Measurements from ENCODE around the gene VWC2L. TPM values are rescaled to one million over a fixed set of nuclear protein-coding genes. Genes with fewer than 3 reads are reported as not detected.

The VWC2L gene
- total and polyA plus RNA-seq, 2 of the 4 experiments (the other 2 are of a cell fraction): not detected

DNA sequence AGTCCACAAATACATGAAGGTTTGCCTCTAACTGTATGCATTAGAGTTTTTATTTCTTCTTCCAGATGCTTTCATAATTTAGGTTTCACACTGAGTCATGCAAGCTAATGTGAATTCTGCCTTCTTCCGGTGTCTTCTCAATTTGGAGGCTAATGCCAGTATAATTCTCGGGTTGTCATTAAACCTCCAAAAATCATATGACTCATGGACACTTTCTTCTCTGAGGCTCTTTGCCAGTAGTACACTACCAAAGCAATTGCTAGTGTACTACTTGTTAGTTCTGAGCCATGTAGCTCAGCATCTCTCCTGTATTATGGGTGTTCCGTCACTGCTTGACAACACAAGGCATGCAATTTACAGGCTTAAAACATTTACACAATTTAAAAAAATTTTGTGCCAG lies 137.1 kb downstream of the VWC2L start:
- Histone ChIP-seq H3K23ac (ENCODE audit: low read depth, low read length) (no peak overlapping the region), H3K4ac (ENCODE audit: low read depth, low read length) (no peak overlapping the region), H4K20me1 (ENCODE audit: insufficient read depth, low read length) (no peaks in the 10 kb centered on the region), H4K5ac (ENCODE audit: low read depth, low read length) (no peak overlapping the region), H2BK120ac (ENCODE audit: low read depth, low read length) (no peak overlapping the region), H2AK9ac (replicated peaks; ENCODE audit: low read depth, low read length, poor library complexity) (no peak overlapping the region), H3K36me3 (ENCODE audit: control insufficient read depth, insufficient read depth, low read length) (no peaks in the 10 kb centered on the region), H3K56ac (ENCODE audit: extremely low read depth, insufficient read depth, low read length) (no peak overlapping the region), H4K91ac (ENCODE audit: insufficient read depth, low read depth, low read length) (no peak overlapping the region), H2AK5ac (ENCODE audit: low read depth, low read length) (no peak overlapping the region), H3K4me2 (ENCODE audit: low read depth, low read length) (no peak overlapping the region), H3K9me3 (ENCODE audit: control insufficient read depth, insufficient read depth, low read length) (no peaks in the 10 kb centered on the region), H2BK5ac (ENCODE audit: low read depth, low read length, poor library complexity, severe bottlenecking) (no peak overlapping the region), H2BK15ac (ENCODE audit: low read depth, low read length) (no peak overlapping the region), H3K14ac (replicated peaks; ENCODE audit: low read depth, low read length) (no peak overlapping the region), H3K9ac (ENCODE audit: low read depth, low read length) (no peak overlapping the region), H3K27me3 (ENCODE audit: control insufficient read depth, insufficient read depth, low read length) (no peaks in the 10 kb centered on the region), H3K9me1 (ENCODE audit: insufficient read depth, low read length) (no peaks in the 10 kb centered on the region), H3K79me1 (ENCODE audit: low read depth in 1 of 2, low read length in 2 of 2) (no peaks in the 10 kb centered on the region), H4K8ac (ENCODE audit: low read depth in 2 of 2, low read length in 2 of 2) (no peak overlapping the region), H3K18ac (ENCODE audit: low read depth, low read length) (no peak overlapping the region), H3K4me3 (ENCODE audit: insufficient read depth, low read depth, low read length) (no peak overlapping the region), H2BK20ac (ENCODE audit: low read depth, low read length) (no peak overlapping the region), H3K4me1 (ENCODE audit: control insufficient read depth, insufficient read depth, low read length) (peaks cover 2% of the 10 kb centered on the region; the same call in 1 of the 2 replicates), H3K27ac (ENCODE audit: insufficient read depth, low read length) (no peak overlapping the region), H2AFZ (replicated peaks; ENCODE audit: low read length, poor library complexity) (no peak overlapping the region)
- CTCF ChIA-PET: no interaction called here
- TF ChIP-seq POLR2A (IDR thresholded peaks at IDR 0.05; ENCODE audit: low read depth, low read length): no peak
- TF ChIP-seq SMC3 (IDR thresholded peaks at IDR 0.05; ENCODE audit: low read depth, low read length): no peak
- TF ChIP-seq BHLHE40 (IDR thresholded peaks at IDR 0.05; ENCODE audit: low read depth, low read length): no peak
- TF ChIP-seq NFE2L2 (IDR thresholded peaks at IDR 0.05; ENCODE audit: low read depth, low read length): no peak
- TF ChIP-seq, protein P1, sequence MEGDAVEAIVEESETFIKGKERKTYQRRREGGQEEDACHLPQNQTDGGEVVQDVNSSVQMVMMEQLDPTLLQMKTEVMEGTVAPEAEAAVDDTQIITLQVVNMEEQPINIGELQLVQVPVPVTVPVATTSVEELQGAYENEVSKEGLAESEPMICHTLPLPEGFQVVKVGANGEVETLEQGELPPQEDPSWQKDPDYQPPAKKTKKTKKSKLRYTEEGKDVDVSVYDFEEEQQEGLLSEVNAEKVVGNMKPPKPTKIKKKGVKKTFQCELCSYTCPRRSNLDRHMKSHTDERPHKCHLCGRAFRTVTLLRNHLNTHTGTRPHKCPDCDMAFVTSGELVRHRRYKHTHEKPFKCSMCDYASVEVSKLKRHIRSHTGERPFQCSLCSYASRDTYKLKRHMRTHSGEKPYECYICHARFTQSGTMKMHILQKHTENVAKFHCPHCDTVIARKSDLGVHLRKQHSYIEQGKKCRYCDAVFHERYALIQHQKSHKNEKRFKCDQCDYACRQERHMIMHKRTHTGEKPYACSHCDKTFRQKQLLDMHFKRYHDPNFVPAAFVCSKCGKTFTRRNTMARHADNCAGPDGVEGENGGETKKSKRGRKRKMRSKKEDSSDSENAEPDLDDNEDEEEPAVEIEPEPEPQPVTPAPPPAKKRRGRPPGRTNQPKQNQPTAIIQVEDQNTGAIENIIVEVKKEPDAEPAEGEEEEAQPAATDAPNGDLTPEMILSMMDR (conservative IDR thresholded peaks at IDR 0.05; ENCODE audit: low read depth, low read length): no peak
- TF ChIP-seq CHD1 (IDR thresholded peaks at IDR 0.05; ENCODE audit: low read depth, low read length): no peak
- no peak for TF ChIP-seq MAZ (IDR thresholded peaks at IDR 0.05; ENCODE audit: borderline replicate concordance, low read depth, low read length)
- no peak for TF ChIP-seq CEBPB (IDR thresholded peaks at IDR 0.05; ENCODE audit: low read depth, low read length)
- TF ChIP-seq RFX5 (IDR thresholded peaks at IDR 0.05; ENCODE audit: low read depth, low read length): no peak
- TF ChIP-seq, protein P2, sequence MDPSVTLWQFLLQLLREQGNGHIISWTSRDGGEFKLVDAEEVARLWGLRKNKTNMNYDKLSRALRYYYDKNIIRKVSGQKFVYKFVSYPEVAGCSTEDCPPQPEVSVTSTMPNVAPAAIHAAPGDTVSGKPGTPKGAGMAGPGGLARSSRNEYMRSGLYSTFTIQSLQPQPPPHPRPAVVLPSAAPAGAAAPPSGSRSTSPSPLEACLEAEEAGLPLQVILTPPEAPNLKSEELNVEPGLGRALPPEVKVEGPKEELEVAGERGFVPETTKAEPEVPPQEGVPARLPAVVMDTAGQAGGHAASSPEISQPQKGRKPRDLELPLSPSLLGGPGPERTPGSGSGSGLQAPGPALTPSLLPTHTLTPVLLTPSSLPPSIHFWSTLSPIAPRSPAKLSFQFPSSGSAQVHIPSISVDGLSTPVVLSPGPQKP (IDR thresholded peaks at IDR 0.05; ENCODE audit: borderline replicate concordance, low read depth, low read length): no peak
- TF ChIP-seq FOS (IDR thresholded peaks at IDR 0.05; ENCODE audit: low read depth, low read length): no peak
- TF ChIP-seq RCOR1 (IDR thresholded peaks at IDR 0.05; ENCODE audit: insufficient replicate concordance, low read length): no peak
- no peak for TF ChIP-seq MAFK (IDR thresholded peaks at IDR 0.05; ENCODE audit: low read depth, low read length)
- no peak for TF ChIP-seq MXI1 (IDR thresholded peaks at IDR 0.05; ENCODE audit: borderline replicate concordance, low read depth, low read length)
- TF ChIP-seq, protein P3, sequence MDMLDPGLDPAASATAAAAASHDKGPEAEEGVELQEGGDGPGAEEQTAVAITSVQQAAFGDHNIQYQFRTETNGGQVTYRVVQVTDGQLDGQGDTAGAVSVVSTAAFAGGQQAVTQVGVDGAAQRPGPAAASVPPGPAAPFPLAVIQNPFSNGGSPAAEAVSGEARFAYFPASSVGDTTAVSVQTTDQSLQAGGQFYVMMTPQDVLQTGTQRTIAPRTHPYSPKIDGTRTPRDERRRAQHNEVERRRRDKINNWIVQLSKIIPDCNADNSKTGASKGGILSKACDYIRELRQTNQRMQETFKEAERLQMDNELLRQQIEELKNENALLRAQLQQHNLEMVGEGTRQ (IDR thresholded peaks at IDR 0.05; ENCODE audit: low read depth, low read length): no peak
- TF ChIP-seq RAD21 (IDR thresholded peaks at IDR 0.05; ENCODE audit: low read length): no peak
- BruUV-seq (replicated peaks): no TSS peak
- ATAC-seq (ENCODE audit: low read depth) (peak; percentile 22; the same call in 1 of the 2 replicates), DNase-seq (no peak)
- intact Hi-C loops (cut with micrococcal nuclease): loop anchor here (5.0 kb wide), 1 partner anchor 44 kb away; no protein-coding TSS in a partner anchor
- dilution Hi-C loops (cut with HindIII; ENCODE audit: low sequenced_read_pairs, unreplicated experiment): no loop called here
- in situ Hi-C loops (cut with MboI; ENCODE audit: low sequenced_read_pairs): no loop called here
- WGBS, 2 experiments (ENCODE audit: extremely low coverage in 2 of 2, insufficient read length in 1 of 2): no CpG with 5 or more reads among the region's 3 CpGs
- POLR2A ChIA-PET (ENCODE audit: unreplicated experiment): no interaction called here

All from IMR-90 (cell line).